Activated CD4-positive, alpha-beta T cell treated with anti-CD3 and anti-CD28 coated beads, Interleukin-10, Interleukin-2, amounts not matched to agents 100 ng/mL and 50 ng/mL, durations not matched to agents 16 hours and 8 hours (primary cell): ENCODE data around the gene TEN1.
"Not testable (repeated sequence)": the region's sequence is repeated elsewhere in the genome, so short reads cannot be mapped to it uniquely, and the experiment has no call there.

Experiments used
- DNase-seq: peaks from one replicate; pipeline ENCODE4 v3.0.0-alpha.2; 2020

Gene TEN1

GRCh38 chr17:75978938-75979704, at the start of gene TEN1, which contains the start of gene ACOX1:
Gene TEN1, plus strand, starts transcription at chr17:75979240. Its CDS starts 6,953 bp downstream, at chr17:75986193.
Gene ACOX1, minus strand, starts transcription at chr17:75979166. Its CDS starts 93 bp downstream, at chr17:75979073.
- peak; percentile 98 for DNase-seq

GRCh38 chr17:75931062-75931461, 48.0 kb upstream of the TEN1 start:
- DNase-seq = no peak

- DNase-seq = no peak
Observed at GRCh38 chr17:75932852-75933251, 46.2 kb upstream of the TEN1 start.

- DNase-seq = no peak
Observed at GRCh38 chr17:75933808-75934207, 45.2 kb upstream of the TEN1 start.

GRCh38 chr17:75937652-75938051, 41.4 kb upstream of the TEN1 start:
- DNase-seq = no peak

GRCh38 chr17:75940727-75941441, 38.2 kb upstream of the TEN1 start, which contains the start of gene FBF1:
Gene FBF1, minus strand, starts transcription at chr17:75941042. Its CDS starts 2,893 bp downstream, at chr17:75938149.
- peak; percentile 95 for DNase-seq

GRCh38 chr17:75941442-75941819, 37.6 kb upstream of the TEN1 start:
- no peak for DNase-seq

GRCh38 chr17:75942473-75942872, 36.6 kb upstream of the TEN1 start:
- DNase-seq = no peak

- no peak for DNase-seq
Observed at GRCh38 chr17:75943491-75943890, 35.5 kb upstream of the TEN1 start.

- no peak for DNase-seq
Observed at GRCh38 chr17:75945211-75945610, 33.8 kb upstream of the TEN1 start.

- DNase-seq = no peak
Observed at GRCh38 chr17:75950421-75950820, 28.6 kb upstream of the TEN1 start.

GRCh38 chr17:75950855-75951554, 28.0 kb upstream of the TEN1 start:
- DNase-seq = peak; percentile 5

- no peak for DNase-seq
Observed at GRCh38 chr17:75959051-75959838, 19.8 kb upstream of the TEN1 start.

GRCh38 chr17:75959839-75960511, 19.1 kb upstream of the TEN1 start:
- DNase-seq = no peak

GRCh38 chr17:75965468-75965867, 13.6 kb upstream of the TEN1 start:
- no peak for DNase-seq

GRCh38 chr17:75969044-75969443, 10.0 kb upstream of the TEN1 start:
- DNase-seq = not testable (repeated sequence)

- DNase-seq = no peak
Observed at GRCh38 chr17:75970011-75970523, 9.0 kb upstream of the TEN1 start.

GRCh38 chr17:75970626-75971025, 8.4 kb upstream of the TEN1 start:
- DNase-seq = no peak

GRCh38 chr17:75975187-75975586, 3.9 kb upstream of the TEN1 start:
- DNase-seq = not testable (repeated sequence)

GRCh38 chr17:75975757-75976174, 3.3 kb upstream of the TEN1 start:
- DNase-seq = no peak

- no peak for DNase-seq
Observed at GRCh38 chr17:75976175-75976848, 2.7 kb upstream of the TEN1 start.
